CD4-positive, alpha-beta T cell treated with Interferon alpha-2 for 1 hour (primary cell): Measurements from ENCODE around the gene IGFN1.

Source experiments
- DNase-seq, 2 donors: peaks; one replicate each; pipeline ENCODE4 v3.0.0-alpha.2; 2020 to 2022

The IGFN1 gene

GRCh38 chr1:201268604-201269151 is 78.1 kb downstream of the IGFN1 start:
- no peak for DNase-seq

DNA sequence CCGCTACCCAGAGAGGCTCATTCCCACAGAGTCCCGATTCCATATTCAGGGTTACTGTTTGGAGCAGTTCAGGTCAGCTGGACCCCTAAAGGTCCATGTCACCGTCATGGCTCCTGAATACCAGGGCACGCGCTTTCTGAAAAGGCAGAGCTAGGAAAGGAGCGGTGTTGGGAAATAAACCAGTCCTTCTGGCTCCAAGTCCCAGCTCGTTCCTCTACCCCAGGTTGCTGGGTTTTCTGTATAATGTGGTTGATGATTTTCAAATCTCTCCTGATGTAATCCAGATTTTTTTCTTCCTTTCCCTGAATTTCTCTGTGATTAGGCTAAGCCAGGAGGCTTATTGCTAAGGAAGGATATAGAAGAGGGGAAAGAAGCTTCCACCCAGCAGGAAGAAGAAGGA is 78.7 kb downstream of the IGFN1 start:
- DNase-seq, result no peak

DNA sequence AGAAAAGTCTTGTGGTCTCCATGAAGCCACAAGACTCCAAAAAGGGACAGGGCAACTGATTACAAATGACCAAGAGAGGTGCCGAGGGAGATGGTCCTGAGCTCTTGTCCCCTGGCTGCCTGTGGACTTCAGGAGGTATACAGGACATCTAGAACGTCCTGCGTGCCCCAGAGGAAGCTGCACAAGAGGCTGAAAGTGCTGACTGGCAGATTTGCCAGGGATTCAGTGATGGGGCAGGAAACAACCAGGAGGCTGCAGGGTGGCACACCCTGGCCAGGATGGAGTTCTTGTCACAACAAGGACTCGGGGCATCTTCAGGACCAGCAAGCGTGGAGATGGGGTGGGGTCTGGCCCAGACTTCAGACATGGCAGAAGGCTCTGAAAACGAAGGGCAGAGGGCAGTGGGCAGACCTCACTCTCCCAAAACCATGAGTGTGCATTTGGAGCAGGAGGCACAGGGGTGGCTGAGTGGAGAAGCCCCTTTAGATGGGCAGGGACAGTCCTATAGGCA is 79.3 kb downstream of the IGFN1 start:
- no peak for DNase-seq

DNA sequence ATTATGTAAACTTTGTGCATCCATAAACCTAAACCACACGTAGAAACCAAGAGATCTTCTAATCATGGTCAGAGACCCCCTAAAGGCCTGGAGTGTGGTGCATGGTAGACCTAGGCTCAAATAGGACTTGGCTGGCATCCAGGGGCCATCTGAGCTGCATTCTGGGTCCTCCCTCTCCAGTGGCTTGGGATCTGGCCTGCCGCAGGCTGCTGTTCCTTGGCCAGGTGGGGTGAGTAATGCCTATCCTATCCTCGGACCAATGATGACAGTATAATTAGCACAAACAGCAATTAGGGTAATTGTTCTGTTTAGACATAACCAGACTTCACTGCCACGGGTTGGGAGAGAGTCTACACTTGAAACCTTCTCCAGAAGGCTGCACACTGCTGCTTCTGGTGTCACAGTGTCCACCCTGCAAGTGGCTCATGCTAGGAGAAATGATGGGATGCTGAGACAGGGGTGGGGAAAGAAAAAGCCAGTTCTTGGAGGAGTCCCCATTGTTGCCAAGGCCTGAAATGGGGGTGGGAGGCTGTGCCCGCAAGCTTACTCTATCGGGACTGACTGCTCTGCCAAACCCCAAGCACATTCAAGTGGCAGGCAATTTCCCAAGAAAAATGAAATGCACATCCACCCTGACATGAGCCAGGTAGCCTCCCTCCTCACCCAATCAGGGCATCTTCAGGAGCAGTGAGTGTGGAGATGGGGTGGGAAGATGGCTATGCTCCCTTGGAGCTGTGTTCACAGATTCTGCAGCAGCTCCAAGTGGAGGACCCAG is 80.2 kb downstream of the IGFN1 start:
- no peak for DNase-seq

DNA sequence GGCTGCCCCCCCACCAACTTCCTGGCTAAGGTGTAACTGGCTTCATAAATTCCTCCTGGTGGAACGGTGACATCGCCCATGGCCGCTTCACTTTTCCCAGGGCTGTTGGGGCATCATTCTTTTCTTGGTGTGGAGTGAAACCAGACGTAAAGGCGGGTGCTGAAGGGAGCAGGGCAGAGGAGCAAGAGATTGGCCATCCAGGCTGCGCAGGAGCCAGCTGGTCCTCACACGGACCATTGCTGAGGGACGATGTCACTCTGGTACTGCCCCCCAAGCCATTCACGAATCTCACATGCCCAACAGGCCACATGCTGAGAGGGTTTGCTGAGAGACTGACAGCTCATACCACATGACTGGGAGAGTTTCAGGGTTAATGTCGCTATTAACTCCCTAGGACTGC is 82.2 kb downstream of the IGFN1 start:
- no peak for DNase-seq

DNA sequence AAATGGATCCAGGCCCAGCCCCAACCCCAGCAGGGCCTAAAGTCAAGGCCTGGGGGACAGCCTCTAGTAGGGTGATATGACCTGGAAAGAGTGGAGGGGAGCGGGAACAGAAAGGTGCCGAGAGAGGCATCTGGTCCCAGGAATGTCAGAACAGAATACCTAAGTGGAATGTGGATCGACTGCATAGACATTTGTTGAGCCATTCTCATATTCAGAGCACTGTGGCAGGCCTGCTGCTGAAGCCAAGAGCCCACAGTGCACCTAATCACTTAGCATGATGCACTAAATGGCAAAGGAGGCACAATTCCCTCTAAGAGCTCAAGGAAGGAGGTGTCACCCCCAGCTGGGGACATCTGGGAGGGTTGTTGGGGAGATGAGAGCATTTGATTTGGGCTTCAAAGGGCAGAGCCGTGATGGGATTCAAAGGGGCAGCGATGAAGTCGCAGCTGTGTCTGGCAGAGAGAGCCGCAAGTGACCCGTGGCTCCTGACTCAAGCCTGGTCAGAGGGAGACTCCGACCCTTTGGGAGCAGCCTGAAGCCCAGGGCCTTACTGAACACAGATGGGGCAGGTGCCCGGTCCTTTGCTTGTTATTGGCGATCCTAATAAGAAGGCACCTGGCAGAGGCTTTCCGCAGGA is 84.1 kb downstream of the IGFN1 start:
- DNase-seq, result no peak

GRCh38 chr1:201275253-201275666 is 84.6 kb downstream of the IGFN1 start:
- DNase-seq, result no peak

DNA sequence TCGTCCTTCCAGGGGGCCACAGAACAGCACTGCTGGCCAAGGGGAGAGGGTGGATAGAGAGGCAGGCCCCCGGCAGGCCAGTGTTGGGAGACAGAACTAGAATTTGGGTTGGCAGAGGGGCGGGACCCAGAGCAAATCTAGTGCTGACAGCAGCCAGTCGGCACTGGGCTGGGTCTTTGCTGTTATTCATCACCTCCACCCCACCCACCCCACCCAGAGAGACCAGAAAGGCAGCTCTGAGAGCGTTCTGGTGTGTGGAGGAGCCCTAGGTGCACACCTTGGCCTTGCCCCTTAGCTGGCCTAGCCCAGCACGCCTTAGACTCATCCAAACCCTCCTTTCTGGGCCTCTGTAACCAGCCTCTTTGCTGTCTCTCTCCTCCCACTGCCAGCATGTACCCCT is 86.3 kb downstream of the IGFN1 start:
- no peak for DNase-seq

DNA sequence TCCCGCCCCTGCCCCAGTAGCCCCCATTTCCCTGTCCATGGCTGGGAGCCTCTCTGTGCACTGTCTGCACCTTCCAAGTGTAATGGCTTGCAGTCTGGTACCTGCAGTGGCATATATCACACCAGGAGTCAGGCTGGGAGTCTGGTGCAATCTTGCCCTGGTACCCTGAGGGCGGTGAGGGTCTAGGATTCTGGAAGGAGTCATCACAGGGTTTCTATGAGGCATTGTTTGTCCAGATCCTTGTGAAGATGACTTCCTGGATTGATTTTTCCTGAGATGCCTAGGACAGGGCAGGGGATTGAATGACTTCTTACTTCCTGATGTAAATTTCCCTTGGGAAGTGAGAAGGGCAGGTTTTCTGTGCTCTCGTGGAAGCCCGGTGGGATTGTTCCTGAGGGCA is 86.8 kb downstream of the IGFN1 start:
- no peak for DNase-seq
